OCI-LY7 (cell line): ENCODE measurements around the gene TMEM135. TPM values are rescaled to one million over a fixed set of nuclear protein-coding genes. Genes with fewer than 3 reads are reported as not detected.

ENCODE experiments used
- BruUV-seq: library from RNA; stranded (reverse); fragments of 400-500 nt; replicated peaks from 2 replicates; lab custom pipeline; 2021; lab: Mats Ljungman, UMichigan
- CTCF ChIA-PET: fragments of 300-600 bp; sonication (Branson Sonifier 250); formaldehyde crosslinking; loops from one replicate; lab custom pipeline; 2022; ENCODE audit warnings: antibody characterized with exemption; ENCODE audit not compliant: unreplicated experiment; lab: Charles Lee
- POLR2A ChIA-PET: fragments of 300-600 bp; sonication (Branson Sonifier 250); formaldehyde crosslinking; loops from one replicate; lab custom pipeline; 2022; ENCODE audit warnings: antibody characterized with exemption; lab: Charles Lee
- DNase-seq: peaks from one replicate; pipeline ENCODE4 v3.0.0-alpha.2; 2015; ENCODE audit warnings: low spot score
- H2AFZ ChIP-seq: fragments of 200-600 bp; sonication (generic), shearing (Covaris generic); 2 replicates; pipeline ENCODE4 v1.6.1; 2014; ENCODE audit warnings: mild to moderate bottlenecking, antibody characterized with exemption, low read length, moderate library complexity
- H3K27ac ChIP-seq: fragments of 200-600 bp; sonication (generic); 2 replicates; pipeline ENCODE4 v1.5.1; 2014; ENCODE audit warnings: mixed run types, low read depth, mild to moderate bottlenecking, moderate library complexity, low read length, inconsistent platforms; ENCODE audit not compliant: poor library complexity, severe bottlenecking
- H3K36me3 ChIP-seq: fragments of 200-600 bp; sonication (generic); 2 replicates; pipeline ENCODE4 v1.6.1; 2014; ENCODE audit warnings: mild to moderate bottlenecking, antibody characterized with exemption, low read length, moderate library complexity, mixed read lengths; ENCODE audit not compliant: insufficient read depth
- H3K4me1 ChIP-seq: fragments of 200-600 bp; sonication (generic); 2 replicates; pipeline ENCODE4 v1.5.1; 2014; ENCODE audit warnings: mild to moderate bottlenecking, low read length; ENCODE audit not compliant: insufficient read depth, poor library complexity, severe bottlenecking
- H3K4me2 ChIP-seq: fragments of 200-600 bp; sonication (generic); 2 replicates; pipeline ENCODE4 v1.6.1; 2014; ENCODE audit warnings: mild to moderate bottlenecking, low read length
- H3K4me3 ChIP-seq: fragments of 200-600 bp; sonication (generic); 2 replicates; pipeline ENCODE4 v1.5.1; 2014; ENCODE audit warnings: mild to moderate bottlenecking, low read depth, low read length; ENCODE audit not compliant: poor library complexity, severe bottlenecking
- H3K79me2 ChIP-seq: fragments of 200-600 bp; sonication (generic); 2 replicates; pipeline ENCODE4 v1.6.1; 2016; ENCODE audit warnings: low read depth, mild to moderate bottlenecking, low read length, moderate library complexity, mixed read lengths; ENCODE audit not compliant: insufficient read depth
- H3K9me2 ChIP-seq: fragments of 200-600 bp; sonication (generic); 2 replicates; pipeline ENCODE4 v1.6.1; 2016; ENCODE audit warnings: mild to moderate bottlenecking, low read length, mixed read lengths; ENCODE audit not compliant: insufficient read depth
- H3K9me3 ChIP-seq: fragments of 200-600 bp; sonication (generic); 2 replicates; pipeline ENCODE4 v1.6.1; 2014; ENCODE audit warnings: mild to moderate bottlenecking, mixed run types, low read length, mixed read lengths
- H4K20me1 ChIP-seq: fragments of 200-600 bp; sonication (generic); 2 replicates; pipeline ENCODE4 v1.6.1; 2014; ENCODE audit warnings: mild to moderate bottlenecking, antibody characterized with exemption, low read length, moderate library complexity, mixed read lengths; ENCODE audit not compliant: insufficient read depth
- CTCF ChIP-seq: fragments of 200-600 bp; sonication (generic); conservative IDR thresholded peaks from 2 replicates; pipeline ENCODE4 v1.5.1; 2014; ENCODE audit warnings: mild to moderate bottlenecking, antibody characterized with exemption, low read length, moderate library complexity, mixed read lengths
- EZH2phosphoT487 ChIP-seq: fragments of 200-600 bp; sonication (generic); IDR thresholded peaks from 2 replicates; pipeline ENCODE4 v1.6.1; 2018; ENCODE audit warnings: low read depth, borderline replicate concordance, mild to moderate bottlenecking, mixed run types, antibody characterized with exemption, low read length, moderate library complexity, mixed read lengths
- intact Hi-C: fragments of 100-400 bp; cut with micrococcal nuclease; formaldehyde crosslinking; loops from one replicate; pipeline ENCODE4 v1.10.0; 2022; ENCODE audit not compliant: unreplicated experiment
- total RNA-seq, 2 experiments: library from RNA; depleted of rRNA in 1 of 2; stranded (reverse); fragments of >200 nt in 1 of 2; shearing (Covaris generic) in 1 of 2; gene quantifications; 2 replicates each; pipeline ENCODE4 v1.2.3, GENCODE V29; 2014 to 2022

The TMEM135 gene
- total RNA-seq, 2 experiments from 2014 or later = 14.5 to 56.4 TPM

- H3K36me3 ChIP-seq = no peaks in the 10 kb centered on the region
- no peak overlapping the region for H3K4me3 ChIP-seq
- H3K4me1 ChIP-seq = no peaks in the 10 kb centered on the region
- H3K27ac ChIP-seq = no peak overlapping the region
- TF ChIP-seq CTCF = no peak
- no peak for TF ChIP-seq EZH2phosphoT487
- POLR2A ChIA-PET = interaction anchor here (0.6 to 1.4 kb wide), 3 partner anchors 9 to 1717 kb away, joined by 3 to 4 read pairs (median 4); no protein-coding TSS in a partner anchor
- no peak overlapping the region for H2AFZ ChIP-seq
- no peaks in the 10 kb centered on the region for H4K20me1 ChIP-seq
- no peaks in the 10 kb centered on the region for H3K79me2 ChIP-seq
- BruUV-seq = no TSS peak
- H3K9me2 ChIP-seq = no peaks in the 10 kb centered on the region
- no peak for DNase-seq
- CTCF ChIA-PET = no interaction called here
- H3K4me2 ChIP-seq = no peak overlapping the region
- intact Hi-C loops = no loop called here
- peaks cover 5% of the 10 kb centered on the region; the same call in 1 of the 2 replicates for H3K9me3 ChIP-seq
Measured at GRCh38 chr11:87134524-87135106, 96.9 kb downstream of the TMEM135 start.

GRCh38 chr11:87136236-87136635, 98.5 kb downstream of the TMEM135 start:
- no peak overlapping the region for H3K27ac ChIP-seq
- no peaks in the 10 kb centered on the region for H3K79me2 ChIP-seq
- no peak overlapping the region for H3K4me2 ChIP-seq
- no peaks in the 10 kb centered on the region for H3K9me2 ChIP-seq
- H2AFZ ChIP-seq = no peak overlapping the region
- ChIA-PET CTCF (no interaction called here), POLR2A (interaction anchor here (0.7 to 1.1 kb wide), 2 partner anchors 175 to 177 kb away, joined by 3 read pairs; no protein-coding TSS in a partner anchor)
- BruUV-seq = no TSS peak
- no peaks in the 10 kb centered on the region for H3K4me1 ChIP-seq
- no peaks in the 10 kb centered on the region for H4K20me1 ChIP-seq
- no peak for DNase-seq
- H3K36me3 ChIP-seq = no peaks in the 10 kb centered on the region
- TF ChIP-seq EZH2phosphoT487 (no peak), CTCF (no peak)
- intact Hi-C loops = no loop called here
- H3K9me3 ChIP-seq = peaks cover 5% of the 10 kb centered on the region; the same call in 1 of the 2 replicates
- no peak overlapping the region for H3K4me3 ChIP-seq

DNA sequence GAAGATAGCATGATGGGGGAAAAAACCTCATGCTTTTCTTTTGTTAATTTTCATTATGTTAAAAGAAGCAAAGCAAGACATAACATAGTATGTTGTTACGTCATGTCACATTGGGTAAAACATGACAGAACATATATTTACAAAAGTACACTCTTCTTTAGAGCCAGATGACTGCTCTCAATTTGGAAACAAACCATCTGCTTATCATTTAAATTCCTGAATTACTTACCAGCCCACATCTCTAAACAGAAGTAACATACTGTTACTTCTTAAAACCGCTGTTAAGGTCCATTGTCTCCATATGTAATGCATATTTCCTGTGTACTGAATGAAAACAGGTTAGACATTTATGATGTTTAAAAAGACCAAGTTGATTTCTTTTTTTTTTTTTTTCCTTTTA, 100.0 kb downstream of the TMEM135 start:
- intact Hi-C loops = no loop called here
- Histone ChIP-seq H3K79me2 (no peaks in the 10 kb centered on the region), H3K4me1 (no peaks in the 10 kb centered on the region), H3K9me3 (peaks cover 5% of the 10 kb centered on the region; the same call in 1 of the 2 replicates), H4K20me1 (no peaks in the 10 kb centered on the region), H3K36me3 (no peaks in the 10 kb centered on the region), H2AFZ (no peak overlapping the region), H3K4me2 (no peak overlapping the region), H3K4me3 (no peak overlapping the region), H3K9me2 (no peaks in the 10 kb centered on the region), H3K27ac (no peak overlapping the region)
- ChIA-PET POLR2A (interaction anchor here (0.6 kb wide), 1 partner anchor 24 kb away, joined by 3 read pairs; no protein-coding TSS in a partner anchor), CTCF (no interaction called here)
- no peak for DNase-seq
- BruUV-seq = no TSS peak
- no peak for TF ChIP-seq CTCF
- no peak for TF ChIP-seq EZH2phosphoT487
